Measurements from ENCODE around the gene MAP1B.

The MAP1B gene

DNA sequence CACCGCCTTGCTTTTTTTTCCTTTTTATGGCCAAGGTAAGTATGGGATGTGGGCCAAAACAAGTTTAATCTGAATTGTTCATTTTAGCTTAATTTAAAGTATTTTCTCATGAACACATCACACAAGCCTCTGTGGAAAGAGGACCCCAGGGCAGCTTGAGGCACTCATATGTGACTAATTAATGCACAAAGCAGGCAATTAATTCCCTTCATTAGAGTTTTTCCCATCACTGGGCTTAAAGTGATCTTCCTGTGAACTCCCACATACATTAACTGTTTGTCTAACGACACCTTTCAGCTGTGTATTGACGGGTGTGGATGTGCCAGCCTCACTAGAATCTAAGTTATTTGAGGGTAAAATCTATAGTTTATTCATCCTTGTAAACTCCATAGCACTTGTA is 109.5 kb downstream of the MAP1B start:
- DNase-seq (ENCODE audit: extremely low read depth in 1 of 2, low read depth in 1 of 2): no peak

DNA sequence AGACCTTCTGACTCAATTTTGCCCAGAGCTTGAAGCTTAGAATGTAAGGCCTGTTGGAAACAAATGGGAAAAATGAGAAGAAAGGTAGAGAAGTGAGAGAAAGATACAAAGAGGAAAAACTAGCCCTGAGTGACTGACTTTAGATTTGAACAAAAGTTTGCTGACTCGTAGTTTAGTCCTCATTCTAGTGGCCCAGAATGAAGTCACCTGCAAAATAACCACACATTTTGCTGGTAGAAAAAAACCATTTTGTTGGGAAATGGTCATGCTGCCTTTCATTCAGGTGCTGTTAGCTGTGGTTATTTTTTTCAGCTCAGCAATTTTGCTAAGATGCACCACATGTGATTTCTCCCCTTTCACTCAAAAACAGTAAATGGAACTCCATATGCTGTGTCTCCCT is 113.8 kb downstream of the MAP1B start:
- no peak for DNase-seq (ENCODE audit: extremely low read depth in 1 of 2, low read depth in 1 of 2)

DNA sequence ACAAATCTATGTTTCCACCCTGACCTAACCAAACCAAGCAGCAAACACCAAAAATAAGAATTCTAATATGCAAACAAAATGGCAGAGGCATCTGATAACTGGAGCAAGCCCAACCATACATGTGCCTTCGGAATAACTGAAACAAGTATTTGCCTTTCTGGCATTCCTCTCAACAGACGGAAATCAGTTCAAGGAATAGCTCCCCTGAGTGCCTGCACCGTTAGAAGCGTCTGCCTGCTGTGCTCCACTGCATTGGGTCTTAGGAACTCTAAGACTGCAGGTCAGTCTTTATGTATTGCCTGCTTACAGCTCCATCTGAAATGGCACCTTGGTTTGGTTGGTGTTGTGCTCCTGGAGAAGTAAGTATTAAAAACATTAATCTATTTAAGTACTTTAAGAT is 114.3 kb downstream of the MAP1B start:
- no peak for DNase-seq (ENCODE audit: extremely low read depth in 1 of 2, low read depth in 1 of 2)

DNA sequence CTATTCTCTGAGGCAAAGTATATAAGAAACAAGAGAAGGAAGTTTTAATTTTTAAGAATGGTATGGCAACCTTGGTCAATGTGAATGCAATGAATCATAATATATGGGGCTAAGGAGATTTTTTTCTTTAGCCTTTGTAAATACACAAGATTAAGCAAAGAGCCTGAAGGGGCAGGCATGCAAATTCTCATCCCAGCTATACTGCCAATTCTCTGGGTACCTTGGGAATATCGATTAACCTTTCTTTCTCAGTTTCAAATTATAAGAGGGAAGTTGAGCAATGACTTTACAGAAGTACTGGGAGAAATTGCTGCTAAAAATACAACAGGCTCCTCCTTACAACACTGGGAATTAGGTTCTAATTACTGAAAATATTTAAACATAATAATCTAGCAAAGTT is 115.2 kb downstream of the MAP1B start:
- DNase-seq (ENCODE audit: extremely low read depth in 1 of 2, low read depth in 1 of 2): no peak

DNA sequence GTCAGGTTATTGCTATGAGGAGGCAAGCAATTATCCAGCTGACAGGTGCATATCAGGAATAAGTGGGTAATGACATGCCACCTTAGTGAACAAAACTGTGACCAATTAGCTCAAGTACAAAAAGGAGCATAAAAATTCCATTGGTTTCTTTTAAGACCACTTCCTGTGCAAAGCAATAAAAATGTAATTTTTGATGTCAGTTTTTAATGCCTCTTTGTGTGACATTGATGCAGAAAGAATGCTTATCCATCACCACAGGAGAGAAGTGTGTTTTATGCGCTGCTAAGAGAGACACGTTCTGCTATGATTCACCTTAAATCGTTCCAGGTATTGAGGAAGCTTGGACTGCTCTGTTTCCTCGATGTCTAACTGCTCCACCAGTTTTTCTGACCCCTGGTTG is 116.1 kb downstream of the MAP1B start:
- no peak for DNase-seq (ENCODE audit: extremely low read depth in 1 of 2, low read depth in 1 of 2)

DNA sequence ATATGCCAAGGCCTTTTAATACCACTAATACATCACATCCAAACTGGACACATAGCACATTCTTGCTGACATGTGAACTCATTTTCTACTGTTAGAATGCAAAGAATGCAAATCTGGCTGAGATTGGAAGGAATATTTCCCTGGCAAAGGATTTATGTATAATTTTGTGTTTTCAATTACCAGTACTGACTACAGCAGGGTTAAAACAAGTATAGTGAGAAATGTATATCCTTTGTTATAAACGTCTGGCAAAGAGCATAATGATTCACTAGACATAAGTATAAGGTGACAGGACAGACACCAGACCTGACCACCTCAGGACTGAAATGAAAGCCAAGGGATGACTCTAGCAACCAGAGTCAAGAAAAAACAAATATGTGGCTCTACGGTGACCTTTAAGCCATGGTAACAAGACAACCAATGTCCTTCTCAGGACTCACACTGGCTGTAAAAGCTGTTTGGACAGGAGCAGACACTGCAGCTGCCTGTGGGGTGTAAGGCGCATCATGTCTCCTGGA is 117.7 kb downstream of the MAP1B start:
- no peak for DNase-seq (ENCODE audit: extremely low read depth in 1 of 2, low read depth in 1 of 2)

DNA sequence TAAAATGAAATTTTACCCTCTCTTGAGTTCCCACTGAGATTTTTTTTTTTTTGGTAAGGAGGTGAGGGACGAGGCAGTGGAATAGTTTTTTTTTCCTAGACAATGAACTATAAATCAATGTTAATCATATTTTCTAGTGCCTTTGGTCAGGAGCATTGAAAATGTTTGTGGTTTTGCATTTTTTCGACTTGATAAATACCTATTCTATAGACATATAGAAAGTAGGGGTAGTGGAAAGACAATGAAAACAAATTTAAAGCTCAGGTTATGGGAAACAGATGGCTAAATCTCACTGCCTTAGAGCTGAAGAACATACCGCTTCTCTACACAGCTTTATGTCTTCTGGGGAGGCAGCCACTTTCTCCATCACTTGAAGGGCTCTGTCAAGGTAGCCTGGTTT is 118.5 kb downstream of the MAP1B start:
- DNase-seq (ENCODE audit: extremely low read depth in 1 of 2, low read depth in 1 of 2): no peak

DNA sequence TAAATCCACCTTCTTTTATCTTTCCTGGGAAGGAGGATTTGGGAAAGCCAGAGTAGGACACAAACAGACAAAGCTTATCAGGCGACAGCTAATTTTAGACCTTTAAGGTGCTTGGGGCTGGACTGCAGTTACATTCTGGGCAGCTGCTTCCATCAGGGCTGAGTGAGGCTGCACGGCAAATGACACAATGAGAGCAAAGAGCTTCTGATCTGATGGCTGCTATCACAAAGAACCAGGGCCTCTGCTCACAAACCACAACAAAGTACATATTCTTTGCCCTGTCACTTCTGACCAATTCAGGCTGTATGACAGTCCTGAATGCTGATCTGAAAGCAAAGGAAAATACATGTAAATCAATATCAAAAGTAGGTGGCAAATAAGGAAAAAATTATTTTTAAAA is 119.7 kb downstream of the MAP1B start:
- no peak for DNase-seq (ENCODE audit: extremely low read depth in 1 of 2, low read depth in 1 of 2)

DNA sequence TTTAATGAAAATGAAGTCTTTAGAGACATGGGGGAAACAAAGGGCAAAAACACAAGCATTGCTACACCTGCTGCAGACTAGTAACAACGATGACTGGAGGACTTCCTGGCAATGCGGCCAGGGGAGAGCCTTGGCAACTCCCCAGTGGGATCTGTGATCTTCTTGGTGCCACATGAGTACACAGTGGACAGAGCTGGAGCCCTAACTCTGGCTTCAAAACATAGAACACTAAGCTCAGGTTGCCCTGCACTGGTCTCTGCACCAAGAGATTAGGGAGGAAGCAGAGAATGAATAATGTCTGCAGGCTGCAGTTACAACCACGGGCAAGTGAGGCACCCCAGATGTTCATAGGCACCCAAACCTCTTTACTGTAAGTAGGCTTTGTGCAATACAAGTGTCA is 121.7 kb downstream of the MAP1B start:
- DNase-seq (ENCODE audit: extremely low read depth in 1 of 2, low read depth in 1 of 2): no peak

DNA sequence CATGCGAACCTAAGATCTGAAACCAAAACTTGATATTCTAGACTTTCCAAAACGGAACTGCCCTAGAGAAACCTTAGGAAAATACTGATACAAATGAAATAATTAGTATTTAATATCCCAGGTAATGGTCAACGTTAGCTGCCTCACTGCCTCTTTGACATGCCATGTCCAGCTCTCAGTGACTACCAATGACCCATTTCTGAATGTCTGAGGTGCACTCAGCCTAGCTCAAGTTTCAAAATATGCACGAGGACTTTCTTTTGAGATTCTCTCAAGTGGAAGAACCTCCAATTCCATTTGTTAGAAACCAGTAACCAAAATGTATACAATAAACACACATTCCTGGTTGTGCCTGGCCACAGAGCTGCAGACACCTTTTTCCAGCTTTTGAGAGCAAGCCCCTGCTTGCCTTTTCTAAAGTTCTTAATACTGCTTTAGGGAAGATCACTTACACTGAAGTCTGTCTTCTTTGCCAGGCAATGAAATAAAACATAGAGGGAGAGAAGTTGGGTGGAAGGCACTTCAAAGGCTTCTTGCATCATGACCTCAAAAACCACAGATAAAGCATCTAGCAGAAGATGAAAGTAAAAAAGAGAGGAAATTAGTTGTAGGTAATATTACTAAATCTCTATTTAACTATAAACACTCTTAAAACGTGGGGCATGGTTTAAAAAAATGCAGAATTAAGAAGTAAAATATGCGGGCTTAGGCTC is 124.9 kb downstream of the MAP1B start:
- DNase-seq (ENCODE audit: extremely low read depth in 1 of 2, low read depth in 1 of 2): no peak

DNA sequence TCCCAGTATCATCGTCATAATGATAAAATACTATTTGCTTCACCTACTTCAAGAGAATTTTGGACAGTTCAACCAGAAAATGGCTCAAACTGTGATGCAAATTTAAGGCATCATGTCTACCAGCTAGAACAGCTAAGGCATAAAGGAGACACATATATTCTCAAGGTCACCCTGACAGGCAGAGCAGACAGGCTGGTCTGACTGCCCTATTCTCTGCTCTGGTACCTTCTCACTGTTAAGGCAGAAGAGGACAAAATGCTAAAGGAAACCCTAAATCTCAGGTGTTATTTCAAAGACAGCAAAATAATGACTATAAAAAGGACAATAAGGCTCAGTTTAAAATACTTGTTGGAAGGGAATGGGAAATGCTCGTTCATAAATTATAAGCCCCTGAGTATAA is 125.6 kb downstream of the MAP1B start:
- DNase-seq (ENCODE audit: extremely low read depth in 1 of 2, low read depth in 1 of 2): no peak

DNA sequence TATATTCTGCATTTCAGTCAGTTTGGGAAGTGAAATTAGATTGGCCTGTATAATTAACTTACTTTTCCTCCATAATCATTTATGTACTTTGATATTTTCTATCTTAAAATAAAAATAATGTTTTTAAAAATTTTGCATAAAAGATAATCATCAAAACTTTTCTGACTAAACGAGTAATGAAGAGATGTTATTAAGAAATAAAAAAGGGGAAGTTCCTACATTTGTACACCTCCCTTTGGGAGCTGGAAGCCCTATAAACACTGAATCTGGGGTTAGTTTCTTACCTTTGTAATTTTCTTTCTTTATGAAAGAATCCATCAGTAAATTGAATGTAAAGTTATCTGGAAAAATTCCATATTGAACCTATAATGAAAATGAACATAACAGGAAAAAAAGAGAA is 126.6 kb downstream of the MAP1B start:
- DNase-seq (ENCODE audit: extremely low read depth in 1 of 2, low read depth in 1 of 2): no peak

DNA sequence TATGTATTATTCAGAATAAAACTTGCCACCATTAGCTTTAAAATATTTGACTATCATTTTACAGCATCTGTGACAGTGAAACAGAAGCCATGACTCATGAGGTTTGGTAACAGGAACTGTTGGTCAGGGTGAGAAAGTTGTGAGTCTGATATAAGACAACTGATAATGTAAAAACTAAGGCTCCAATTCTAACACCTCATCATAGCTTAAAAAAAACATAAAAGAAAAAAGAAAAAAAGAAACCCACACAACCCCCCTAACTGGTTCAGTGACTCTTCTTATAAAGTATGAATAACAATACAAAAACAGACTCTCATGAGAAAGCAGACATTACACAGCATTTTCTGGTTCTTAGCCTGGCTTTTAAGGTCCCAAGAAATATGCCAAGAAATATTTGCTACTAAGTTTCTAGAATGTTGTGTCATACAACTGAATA is 127.0 kb downstream of the MAP1B start:
- DNase-seq (ENCODE audit: extremely low read depth in 1 of 2, low read depth in 1 of 2): no peak

DNA sequence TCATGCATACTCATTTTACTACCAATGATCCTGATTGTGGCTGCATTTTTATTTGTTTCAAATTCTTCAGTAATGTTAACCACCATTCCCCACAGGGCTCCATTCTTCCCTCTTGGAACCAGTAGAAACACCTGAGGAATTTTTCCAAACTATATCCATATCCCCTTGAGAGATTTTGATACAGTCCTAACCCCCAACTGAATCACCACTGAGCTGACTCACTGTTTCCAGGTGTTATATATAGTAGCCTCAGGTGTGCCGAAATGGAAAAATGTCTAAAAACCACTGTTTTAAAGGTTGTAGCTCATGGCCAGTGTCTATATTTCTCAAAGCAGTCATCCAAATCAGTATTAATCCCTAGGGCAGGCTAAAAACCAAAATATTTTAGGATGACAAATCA is 127.6 kb downstream of the MAP1B start:
- no peak for DNase-seq (ENCODE audit: extremely low read depth in 1 of 2, low read depth in 1 of 2)

DNA sequence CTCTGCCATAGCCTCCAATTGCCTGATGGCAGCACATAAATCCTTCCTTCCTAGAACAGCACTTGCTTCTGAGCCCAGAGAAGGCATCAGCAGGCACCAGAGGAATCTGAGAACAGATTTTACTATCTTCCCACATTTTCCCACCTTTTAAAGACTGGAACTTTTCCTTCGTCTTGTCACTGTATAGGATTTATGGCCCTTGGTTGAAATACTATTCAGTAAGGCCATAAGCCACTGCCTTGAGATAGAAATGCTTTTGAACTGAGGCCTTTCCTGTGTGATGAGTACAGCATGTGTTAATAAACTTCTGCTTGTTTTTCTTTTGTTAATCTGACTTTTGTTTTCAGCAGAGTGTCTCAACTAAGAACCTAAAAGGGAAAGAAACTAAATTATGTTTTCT is 128.4 kb downstream of the MAP1B start:
- DNase-seq (ENCODE audit: extremely low read depth in 1 of 2, low read depth in 1 of 2): no peak

DNA sequence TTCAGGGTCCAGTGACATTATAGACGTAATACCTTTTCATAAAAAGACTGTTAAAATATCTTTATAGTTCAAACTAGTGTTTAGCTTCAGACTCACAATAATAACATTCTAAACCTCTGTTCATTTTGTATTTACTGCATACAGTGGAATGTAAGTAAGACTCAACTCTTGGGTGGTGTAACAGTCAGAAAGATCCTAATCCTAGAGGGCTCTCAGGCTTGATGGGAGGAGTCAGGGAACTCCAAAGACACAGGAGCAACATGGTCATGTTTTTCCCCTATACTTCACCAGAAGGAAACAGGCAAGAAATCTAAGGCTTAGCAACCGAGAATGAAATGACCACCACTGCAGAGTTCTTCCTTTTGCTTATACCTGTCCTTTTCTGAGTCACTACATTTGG is 130.1 kb downstream of the MAP1B start:
- DNase-seq (ENCODE audit: extremely low read depth in 1 of 2, low read depth in 1 of 2): no peak

DNA sequence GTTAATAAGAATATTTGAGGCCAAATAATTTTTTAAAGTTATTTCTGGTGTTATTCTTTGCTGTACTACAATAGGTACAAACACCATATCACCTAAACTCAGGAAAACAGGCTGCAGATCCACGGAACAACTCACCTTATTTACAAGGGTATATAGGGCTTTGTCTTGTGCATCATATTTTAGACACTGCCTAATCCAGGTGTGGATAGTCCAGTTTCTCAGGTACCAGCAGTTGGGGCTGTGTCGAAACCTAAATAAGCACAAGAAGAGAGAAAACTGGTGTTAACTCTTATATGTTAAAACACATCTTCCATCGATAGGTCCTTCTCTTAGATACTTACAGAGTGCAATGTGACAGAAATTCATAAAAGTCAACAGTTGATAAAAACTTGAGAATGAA is 130.6 kb downstream of the MAP1B start:
- DNase-seq (ENCODE audit: extremely low read depth in 1 of 2, low read depth in 1 of 2): no peak

DNA sequence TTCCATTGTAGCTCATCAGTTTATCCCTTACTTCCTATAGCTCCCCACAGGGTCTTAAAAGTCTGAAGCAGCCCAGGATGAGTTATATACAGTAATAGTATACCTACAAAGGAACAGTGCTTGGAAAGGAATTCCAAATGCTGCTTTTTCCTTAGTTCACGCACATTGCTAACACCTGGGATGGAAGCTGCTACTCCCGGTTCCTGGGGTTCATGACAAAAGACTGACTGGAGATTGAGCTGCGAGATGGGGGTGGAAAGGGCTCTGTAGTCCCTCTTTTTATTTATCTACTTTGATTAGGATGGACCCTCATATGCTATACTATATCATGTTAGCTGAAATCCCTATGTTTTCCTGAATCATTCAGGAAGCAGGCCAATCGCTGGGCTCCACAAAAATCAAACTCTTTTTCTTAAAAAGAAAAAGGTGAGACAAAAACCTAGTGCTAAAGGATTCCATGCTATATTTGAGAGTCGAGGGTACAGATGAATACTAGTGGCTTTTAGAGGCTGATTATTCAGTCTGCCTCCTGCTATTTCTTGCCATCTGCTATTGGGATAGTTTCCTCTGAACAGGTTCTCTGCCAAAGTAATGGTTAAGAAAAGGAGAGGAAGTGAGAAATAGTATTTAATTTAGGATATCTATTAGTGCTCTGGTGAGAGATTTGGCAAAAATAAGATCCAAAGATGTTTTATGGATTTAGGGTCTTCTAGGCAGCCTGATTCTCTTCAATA is 131.6 kb downstream of the MAP1B start:
- DNase-seq (ENCODE audit: extremely low read depth in 1 of 2, low read depth in 1 of 2): no peak

DNA sequence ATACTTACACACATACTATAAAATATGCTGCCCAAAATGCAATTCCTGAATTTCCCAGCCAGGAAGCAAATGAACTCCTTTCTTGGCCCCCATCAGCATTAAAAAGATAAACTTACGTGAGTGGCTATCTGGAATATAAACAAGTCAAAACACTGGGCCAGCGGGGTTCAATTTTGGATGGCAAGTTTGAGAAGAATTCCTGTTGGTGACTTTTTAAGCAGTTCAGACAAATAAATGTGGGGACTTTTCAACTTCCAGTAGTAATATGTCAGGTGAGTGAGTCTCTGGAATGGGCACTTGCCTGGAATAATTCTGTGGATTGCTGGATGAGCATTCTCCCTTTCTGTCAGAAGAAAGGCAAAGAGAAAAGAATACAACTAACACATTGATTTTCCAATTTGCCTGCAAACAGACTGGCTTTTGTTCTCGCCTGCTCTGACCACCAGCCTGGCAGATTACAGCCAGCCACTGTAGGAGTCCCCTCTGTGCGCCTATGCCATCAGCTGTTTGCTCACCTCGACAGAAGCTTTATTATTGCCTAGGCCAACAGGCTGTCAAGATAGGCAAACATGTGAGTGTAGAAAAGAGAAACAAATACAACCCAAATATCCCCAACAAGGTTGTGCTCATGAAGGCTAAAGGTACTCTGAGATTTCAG is 134.2 kb downstream of the MAP1B start:
- DNase-seq (ENCODE audit: extremely low read depth in 1 of 2, low read depth in 1 of 2): no peak

DNA sequence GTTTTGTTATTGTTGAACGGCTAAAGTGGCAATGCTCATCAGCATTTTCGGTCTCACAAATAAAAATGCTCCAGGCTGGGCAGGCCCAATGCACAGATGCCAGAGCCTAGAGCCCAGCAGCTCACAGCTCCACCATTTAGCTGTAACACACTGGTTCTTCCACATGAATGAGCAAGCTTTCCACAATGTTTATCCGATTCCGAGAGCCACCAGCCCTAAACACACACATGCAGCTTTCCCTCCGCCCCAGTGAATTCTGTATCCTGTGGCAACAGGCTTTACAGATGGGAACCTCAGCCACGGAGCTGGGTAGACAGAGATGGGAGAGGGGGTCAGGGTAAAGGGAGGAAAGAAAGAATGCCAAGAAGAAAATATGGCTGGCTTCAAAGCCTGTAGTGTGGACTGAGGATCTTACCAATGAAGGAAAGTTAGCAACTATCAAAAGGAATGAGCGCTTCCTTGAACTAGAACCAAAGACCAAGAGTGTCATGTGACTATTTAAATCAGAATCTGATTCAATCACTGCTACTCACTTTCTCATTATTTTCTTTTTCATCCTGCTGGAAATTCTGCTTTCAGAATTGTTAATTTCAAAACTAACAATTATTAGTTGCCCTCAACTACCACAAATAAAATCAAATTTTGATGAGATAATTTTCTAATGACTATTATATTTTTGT is 135.7 kb downstream of the MAP1B start:
- no peak for DNase-seq (ENCODE audit: extremely low read depth in 1 of 2, low read depth in 1 of 2)

DNA sequence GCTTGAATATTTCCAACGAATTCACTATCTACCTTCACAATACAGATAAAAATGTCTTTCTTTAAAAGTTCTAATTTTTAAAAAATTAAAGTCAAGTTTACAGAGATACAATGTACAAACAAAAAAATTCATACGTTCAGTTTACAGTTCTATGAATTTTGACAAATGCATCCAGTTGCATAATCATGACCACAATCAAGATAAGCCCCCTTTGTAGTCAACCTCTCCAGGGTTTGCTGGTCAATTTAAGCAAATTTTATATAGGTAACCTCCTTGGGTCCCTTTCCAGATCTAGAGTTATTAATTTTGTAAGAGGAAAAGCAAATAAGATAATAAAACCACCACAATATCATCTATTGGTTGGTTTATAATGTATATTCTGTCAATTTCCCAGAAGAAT is 136.4 kb downstream of the MAP1B start:
- no peak for DNase-seq (ENCODE audit: extremely low read depth in 1 of 2, low read depth in 1 of 2)
